ENCODE results near the gene UNC79.

GRCh38 chr14:93511001-93511400 lies 80.3 kb downstream of the UNC79 start:
- TF ChIP-seq NRF1 (conservative IDR thresholded peaks at IDR 0.05; ENCODE audit: low read depth, low read length) (no peak), EZH2 (IDR thresholded peaks at IDR 0.05; ENCODE audit: borderline replicate concordance, control insufficient read depth, low read depth, low read length) (no peak), ZBTB33 (IDR thresholded peaks at IDR 0.05) (no peak), YY1 (IDR thresholded peaks at IDR 0.05; ENCODE audit: low read depth, low read length) (no peak), EGR1 (IDR thresholded peaks at IDR 0.05; ENCODE audit: borderline replicate concordance in 1 of 2, low read depth in 2 of 2, low read length in 2 of 2) (no peak), DPF2 (IDR thresholded peaks at IDR 0.05) (no peak), CTCF (IDR thresholded peaks at IDR 0.05 in 2 of 3, conservative IDR thresholded peaks at IDR 0.05 in 1 of 3; ENCODE audit: control insufficient read depth in 2 of 3, extremely low read depth in 1 of 3, insufficient read depth in 1 of 3, low read depth in 3 of 3, low read length in 3 of 3) (no peak)
